Measurements from ENCODE around the gene FAM117A. TPM values are rescaled to one million over a fixed set of nuclear protein-coding genes. Genes with fewer than 3 reads are reported as not detected.

FAM117A gene
- total and polyA plus RNA-seq, 10 of the 15 experiments (the other 5 are each of a cell fraction or from before 2014, with no cell fraction given), result 2.1 to 29.6 (median 20.0) TPM

DNA sequence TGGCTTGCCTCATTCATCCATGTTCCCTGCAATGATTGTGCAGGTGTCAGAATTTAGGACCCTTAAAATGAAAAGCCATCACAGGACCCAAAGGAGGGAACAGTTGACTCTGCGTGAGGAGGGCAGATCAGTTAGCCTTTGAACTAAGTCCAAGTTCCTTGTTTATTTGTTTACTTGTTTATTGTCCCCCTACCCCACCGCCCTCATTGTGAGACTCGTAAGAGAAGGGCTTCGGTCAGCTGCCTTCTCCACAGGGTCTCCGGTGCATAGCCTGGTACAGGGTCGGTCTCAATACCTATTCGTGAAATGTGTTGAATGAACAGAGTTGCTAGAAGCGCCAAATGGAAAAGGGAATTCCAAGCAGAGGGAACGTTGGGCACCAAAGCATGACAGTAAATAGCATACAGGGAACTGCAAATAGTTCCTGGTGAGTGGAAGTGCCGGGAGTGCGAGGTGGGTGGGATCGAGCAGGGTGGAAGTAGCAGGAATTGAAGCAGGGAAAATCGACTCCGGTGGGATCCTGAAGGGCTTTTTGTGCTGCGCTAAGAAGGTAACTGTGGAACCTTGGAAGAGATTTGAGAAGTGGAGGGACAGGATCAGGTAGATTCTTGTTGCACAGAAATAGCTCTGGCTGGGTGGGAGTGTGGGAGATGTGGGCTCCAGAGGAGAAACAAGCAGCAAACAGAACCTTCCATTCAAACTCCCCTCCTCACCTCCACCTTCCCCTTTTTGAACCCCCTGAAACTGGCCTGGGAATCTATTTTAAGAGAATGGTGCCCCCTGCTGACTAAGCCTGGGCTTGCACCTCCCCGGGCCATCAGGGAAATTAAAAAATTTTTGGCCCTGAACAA lies 68.9 kb downstream of the FAM117A start:
- H3K4me3 ChIP-seq, result no peak overlapping the region
- no peak overlapping the region; the same call in 1 of the 2 replicates for H2AFZ ChIP-seq (ENCODE audit: control insufficient read depth, low read depth, low read length)
- ATAC-seq (peak; percentile 71), FAIRE-seq (peak; percentile 83), DNase-seq (ENCODE audit: low read depth, low spot score) (no peak)
- no peaks in the 10 kb centered on the region for H3K9me3 ChIP-seq (replicated peaks; ENCODE audit: control insufficient read depth, insufficient read depth, low read length)
- BruUV-seq (replicated peaks), result no TSS peak
- SMC1A ChIA-PET (ENCODE audit: uncharacterized antibody, unreplicated experiment), result interaction anchor here (0.7 to 10.0 kb wide), 23 partner anchors 8 to 260 kb away, joined by 3 to 121 read pairs (median 6); partner anchors contain the start of gene SLC35B1
- H3K9ac ChIP-seq (ENCODE audit: control insufficient read depth, insufficient read depth, low read length), result no peak overlapping the region
- H3K4me2 ChIP-seq (ENCODE audit: control insufficient read depth, insufficient read depth), result peak overlapping the region; percentile 41; the same call in 1 of the 2 replicates
- H3K27me3 ChIP-seq (replicated peaks in 1 of 2; ENCODE audit: control insufficient read depth in 2 of 2, insufficient read depth in 2 of 2, low read length in 1 of 2), result no peaks in the 10 kb centered on the region
- no peaks in the 10 kb centered on the region for H3K79me2 ChIP-seq (ENCODE audit: control insufficient read depth, insufficient read depth, low read length)
- in situ Hi-C loops (cut with MboI) (loop anchor here (5.0 kb wide), 2 partner anchors 123 to 288 kb away; no protein-coding TSS in a partner anchor), intact Hi-C loops (cut with micrococcal nuclease; ENCODE audit: unreplicated experiment) (loop anchor here (1.0 to 10.0 kb wide), 2 partner anchors 80 to 125 kb away; no protein-coding TSS in a partner anchor)
- CTCF ChIA-PET, result interaction anchor here (0.6 to 21.7 kb wide), 26 partner anchors 8 to 304 kb away, joined by 3 to 483 read pairs (median 7); partner anchors contain the start of genes KAT7, NXPH3 and SLC35B1
- no peak overlapping the region for H3K27ac ChIP-seq (ENCODE audit: control insufficient read depth, insufficient read depth)
- H4K20me1 ChIP-seq (ENCODE audit: control insufficient read depth, insufficient read depth), result no peaks in the 10 kb centered on the region
- POLR2A ChIA-PET, result interaction anchor here (0.6 to 2.4 kb wide), 7 partner anchors 19 to 128 kb away, joined by 3 to 12 read pairs (median 6); partner anchors contain the start of gene NXPH3
- H3K4me1 ChIP-seq (ENCODE audit: control insufficient read depth, insufficient read depth, low read length), result peaks cover 17% of the 10 kb centered on the region
- 34% methylated on average over 16 of the region's 16 CpGs for WGBS (ENCODE audit: insufficient coverage, insufficient replicate concordance, low lambda C conversion rate, missing lambda C conversion rate)
- RAD21 ChIA-PET (ENCODE audit: unreplicated experiment), result interaction anchor here (1.1 to 5.7 kb wide), 16 partner anchors 10 to 303 kb away, joined by 3 to 70 read pairs (median 12); partner anchors contain the start of genes KAT7, NXPH3 and SLC35B1
- H3K36me3 ChIP-seq (ENCODE audit: control insufficient read depth in 2 of 2, insufficient read depth in 2 of 2, low read length in 1 of 2), result peaks cover 0 to 3% of the 10 kb centered on the region in 2 experiments; a peak in 2 of 4 replicates
- no peak for TF ChIP-seq NR2F1 (conservative IDR thresholded peaks at IDR 0.05)
- no peak for TF ChIP-seq JUND (IDR thresholded peaks at IDR 0.05; ENCODE audit: low read depth, low read length)
- TF ChIP-seq CREB1 (IDR thresholded peaks at IDR 0.05; ENCODE audit: low read depth), result no peak
- no peak; the same call in 1 of the 2 replicates for TF ChIP-seq IKZF1 (conservative IDR thresholded peaks at IDR 0.05)
- TF ChIP-seq IRF5 (IDR thresholded peaks at IDR 0.05; ENCODE audit: borderline replicate concordance), result no peak
- TF ChIP-seq ESRRA (IDR thresholded peaks at IDR 0.05; ENCODE audit: low read length), result no peak
- peak; percentile 96 for TF ChIP-seq SMC3 (IDR thresholded peaks at IDR 0.05; ENCODE audit: borderline replicate concordance, low read length)
- no peak for TF ChIP-seq SP1 (IDR thresholded peaks at IDR 0.05; ENCODE audit: low read depth, low read length)
- TF ChIP-seq MEF2A (IDR thresholded peaks at IDR 0.05; ENCODE audit: insufficient read depth, low read depth, low read length), result 0 out of 2 replicates have a peak, but pooled peaks have one; percentile 30
- no peak for TF ChIP-seq IKZF2 (IDR thresholded peaks at IDR 0.05)
- TF ChIP-seq, protein P1, sequence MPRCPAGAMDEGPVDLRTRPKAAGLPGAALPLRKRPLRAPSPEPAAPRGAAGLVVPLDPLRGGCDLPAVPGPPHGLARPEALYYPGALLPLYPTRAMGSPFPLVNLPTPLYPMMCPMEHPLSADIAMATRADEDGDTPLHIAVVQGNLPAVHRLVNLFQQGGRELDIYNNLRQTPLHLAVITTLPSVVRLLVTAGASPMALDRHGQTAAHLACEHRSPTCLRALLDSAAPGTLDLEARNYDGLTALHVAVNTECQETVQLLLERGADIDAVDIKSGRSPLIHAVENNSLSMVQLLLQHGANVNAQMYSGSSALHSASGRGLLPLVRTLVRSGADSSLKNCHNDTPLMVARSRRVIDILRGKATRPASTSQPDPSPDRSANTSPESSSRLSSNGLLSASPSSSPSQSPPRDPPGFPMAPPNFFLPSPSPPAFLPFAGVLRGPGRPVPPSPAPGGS (IDR thresholded peaks at IDR 0.05; ENCODE audit: borderline replicate concordance, insufficient read depth, low read depth, low read length, poor library complexity, severe bottlenecking), result no peak
- TF ChIP-seq, protein P2, sequence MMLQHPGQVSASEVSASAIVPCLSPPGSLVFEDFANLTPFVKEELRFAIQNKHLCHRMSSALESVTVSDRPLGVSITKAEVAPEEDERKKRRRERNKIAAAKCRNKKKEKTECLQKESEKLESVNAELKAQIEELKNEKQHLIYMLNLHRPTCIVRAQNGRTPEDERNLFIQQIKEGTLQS (IDR thresholded peaks at IDR 0.05; ENCODE audit: borderline replicate concordance, extremely low read depth, low read depth, low read length), result no peak
- TF ChIP-seq SPI1 (IDR thresholded peaks at IDR 0.05; ENCODE audit: borderline replicate concordance, insufficient read depth, low read depth, low read length), result peak; percentile 59; the same call in 1 of the 2 replicates
- TF ChIP-seq RUNX3 (IDR thresholded peaks at IDR 0.05; ENCODE audit: low read length), result no peak

All from GM12878 (cell line).